Spinal cord (tissue), 10 donors: ENCODE measurements around the gene SLC13A5. TPM values are rescaled to one million over a fixed set of nuclear protein-coding genes. Genes with fewer than 3 reads are reported as not detected.
A peak's percentile ranks its signal among the peaks of the same experiment; 100 is the strongest.
"Not testable (repeated sequence)": the region's sequence is repeated elsewhere in the genome, so short reads cannot be mapped to it uniquely, and the experiment has no call there.

Source experiments
- DNase-seq, 6 donors: peaks; one replicate each; pipeline versions ENCODE4 v3.0.0 to v3.0.0-alpha.2; 2013 to 2015; ENCODE audit warnings: low spot score in 6 of 6, low read depth in 4 of 6
- H3K27ac ChIP-seq: one replicate; pipeline ENCODE4 v1.5.1; 2013; ENCODE audit warnings: low read depth, low read length, control low read depth
- H3K27me3 ChIP-seq: one replicate; pipeline ENCODE4 v1.6.1; 2013; ENCODE audit warnings: low read length; ENCODE audit not compliant: control insufficient read depth, insufficient read depth
- H3K36me3 ChIP-seq: one replicate; pipeline ENCODE4 v1.6.1; 2013; ENCODE audit warnings: low read length; ENCODE audit not compliant: control insufficient read depth, insufficient read depth
- H3K4me1 ChIP-seq: one replicate; pipeline ENCODE4 v1.6.1; 2013; ENCODE audit warnings: low read length; ENCODE audit not compliant: control insufficient read depth, insufficient read depth
- H3K4me3 ChIP-seq: one replicate; pipeline ENCODE4 v1.5.1; 2013; ENCODE audit warnings: low read depth, low read length, control low read depth
- H3K9me3 ChIP-seq: one replicate; pipeline ENCODE4 v1.6.1; 2013; ENCODE audit warnings: low read length; ENCODE audit not compliant: control insufficient read depth, insufficient read depth
- WGBS: methylation state at CpG from one replicate; pipeline ENCODE4 v1.1.5; 2013; ENCODE audit warnings: missing lambda C conversion rate; ENCODE audit not compliant: insufficient coverage; 5-methylcytosine and 5-hydroxymethylcytosine counted together
- polyA plus RNA-seq, 2 donors: library from polyadenylated mRNA; unstranded; fragments of 120-200 nt; gene quantifications; one replicate each; pipeline ENCODE4 v1.2.1, GENCODE V29; 2013; ENCODE audit not compliant: insufficient read length in 2 of 2
- total RNA-seq, 2 donors: library from RNA; depleted of rRNA in 1 of 2; stranded (reverse); fragments of 120-200 nt in 1 of 2; fragments of >200 nt in 1 of 2; gene quantifications; one replicate each; pipeline versions ENCODE4 v1.2.3 to v1.2.4, GENCODE V29; 2013 to 2014
- donor health status: healthy.

Gene SLC13A5
- total and polyA plus RNA-seq, 4 donors = 0.69 to 14.6 (median 6.4) TPM

GRCh38 chr17:6703751-6704150 lies 9.4 kb downstream of the SLC13A5 start:
- Histone ChIP-seq H3K4me3 (no peak overlapping the region), H3K27me3 (no peaks in the 10 kb centered on the region), H3K27ac (no peak overlapping the region), H3K4me1 (no peaks in the 10 kb centered on the region), H3K36me3 (peaks cover 18% of the 10 kb centered on the region), H3K9me3 (no peaks in the 10 kb centered on the region)
- DNase-seq = no peak
- WGBS = 92% methylated on average over 8 of the region's 10 CpGs

DNA sequence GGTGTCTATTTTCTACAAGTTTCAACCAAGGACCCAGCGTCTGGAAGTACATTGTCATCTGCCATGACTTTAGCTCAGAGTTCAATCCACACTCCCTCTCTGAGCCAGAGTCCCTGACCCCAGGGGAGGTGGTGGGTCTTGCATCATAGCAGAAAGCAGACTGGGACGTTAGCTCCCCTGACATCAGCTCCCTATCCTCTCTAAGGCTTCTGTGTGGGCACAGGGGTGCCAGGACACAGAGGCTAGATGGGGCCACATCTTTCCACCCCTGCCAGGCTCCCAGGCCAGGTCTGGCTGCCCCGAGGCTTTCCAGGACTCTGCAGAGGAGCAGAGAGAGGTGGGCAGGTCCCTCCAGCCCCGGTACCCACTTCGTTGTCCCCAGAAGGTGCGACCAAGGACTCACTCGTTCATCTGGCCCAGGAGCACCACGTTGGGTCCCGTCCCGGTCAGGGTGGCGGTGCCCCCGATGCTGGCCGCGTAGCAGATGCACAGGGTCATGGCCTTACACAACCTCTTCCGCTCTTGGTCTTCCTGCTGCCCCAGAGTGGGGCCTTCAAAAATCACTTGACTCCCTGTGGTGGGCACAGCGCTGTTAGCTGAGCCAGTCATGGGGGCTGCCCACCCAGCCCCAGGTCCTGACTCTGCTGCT lies 10.5 kb downstream of the SLC13A5 start:
- Histone ChIP-seq H3K27me3 (no peaks in the 10 kb centered on the region), H3K4me1 (no peaks in the 10 kb centered on the region), H3K4me3 (no peak overlapping the region), H3K9me3 (no peaks in the 10 kb centered on the region), H3K27ac (no peak overlapping the region), H3K36me3 (peaks cover 25% of the 10 kb centered on the region)
- DNase-seq = no peak
- 91% methylated on average over 15 of the region's 16 CpGs for WGBS

DNA sequence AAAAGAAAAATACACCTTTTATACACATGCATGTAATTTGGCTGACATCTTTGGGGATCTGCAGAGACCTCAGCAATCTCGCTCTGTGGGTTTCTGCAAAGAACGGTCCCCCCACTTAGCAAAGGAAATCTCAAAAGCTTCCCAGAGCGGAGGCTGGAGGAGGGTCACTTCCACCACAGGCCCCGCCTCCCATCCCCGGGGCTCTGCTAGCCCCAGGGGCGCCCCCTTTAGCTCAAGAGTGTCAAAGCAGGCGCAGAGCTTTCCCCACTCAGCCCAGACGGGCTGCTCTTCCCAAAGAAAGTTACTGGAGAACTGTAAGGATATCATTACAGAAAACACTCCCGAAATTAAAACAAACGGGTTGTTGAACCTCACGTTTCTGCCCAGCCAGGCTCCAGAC lies 11.4 kb downstream of the SLC13A5 start:
- Histone ChIP-seq H3K27ac (no peak overlapping the region), H3K4me1 (no peaks in the 10 kb centered on the region), H3K36me3 (peaks cover 25% of the 10 kb centered on the region), H3K27me3 (no peaks in the 10 kb centered on the region), H3K9me3 (no peaks in the 10 kb centered on the region), H3K4me3 (no peak overlapping the region)
- DNase-seq = peak in 1 of 6 donors; percentile 20
- 39% methylated on average over 8 of the region's 11 CpGs for WGBS

DNA sequence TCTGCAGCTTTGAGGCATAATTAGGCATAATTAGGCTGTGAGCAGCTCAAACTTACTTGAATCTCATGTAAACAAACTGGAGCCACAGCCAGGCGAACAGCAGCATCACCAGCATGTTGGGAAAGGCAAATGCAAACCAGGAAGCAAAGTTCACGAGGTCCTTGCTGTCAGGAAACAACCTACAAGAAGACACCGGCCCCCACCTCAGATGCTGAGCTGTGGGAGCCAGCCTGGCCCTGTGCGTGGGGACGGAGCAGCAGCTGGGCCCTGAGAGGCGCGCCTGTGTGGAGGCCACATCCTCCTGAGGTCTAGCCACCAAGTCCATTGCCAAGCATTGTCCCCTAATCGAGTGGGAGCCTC lies 12.2 kb downstream of the SLC13A5 start:
- H3K9me3 ChIP-seq = no peaks in the 10 kb centered on the region
- 90% methylated on average over 8 of the region's 8 CpGs for WGBS
- DNase-seq = no peak
- no peaks in the 10 kb centered on the region for H3K4me1 ChIP-seq
- peaks cover 22% of the 10 kb centered on the region for H3K36me3 ChIP-seq
- no peak overlapping the region for H3K4me3 ChIP-seq
- no peak overlapping the region for H3K27ac ChIP-seq
- no peaks in the 10 kb centered on the region for H3K27me3 ChIP-seq

DNA sequence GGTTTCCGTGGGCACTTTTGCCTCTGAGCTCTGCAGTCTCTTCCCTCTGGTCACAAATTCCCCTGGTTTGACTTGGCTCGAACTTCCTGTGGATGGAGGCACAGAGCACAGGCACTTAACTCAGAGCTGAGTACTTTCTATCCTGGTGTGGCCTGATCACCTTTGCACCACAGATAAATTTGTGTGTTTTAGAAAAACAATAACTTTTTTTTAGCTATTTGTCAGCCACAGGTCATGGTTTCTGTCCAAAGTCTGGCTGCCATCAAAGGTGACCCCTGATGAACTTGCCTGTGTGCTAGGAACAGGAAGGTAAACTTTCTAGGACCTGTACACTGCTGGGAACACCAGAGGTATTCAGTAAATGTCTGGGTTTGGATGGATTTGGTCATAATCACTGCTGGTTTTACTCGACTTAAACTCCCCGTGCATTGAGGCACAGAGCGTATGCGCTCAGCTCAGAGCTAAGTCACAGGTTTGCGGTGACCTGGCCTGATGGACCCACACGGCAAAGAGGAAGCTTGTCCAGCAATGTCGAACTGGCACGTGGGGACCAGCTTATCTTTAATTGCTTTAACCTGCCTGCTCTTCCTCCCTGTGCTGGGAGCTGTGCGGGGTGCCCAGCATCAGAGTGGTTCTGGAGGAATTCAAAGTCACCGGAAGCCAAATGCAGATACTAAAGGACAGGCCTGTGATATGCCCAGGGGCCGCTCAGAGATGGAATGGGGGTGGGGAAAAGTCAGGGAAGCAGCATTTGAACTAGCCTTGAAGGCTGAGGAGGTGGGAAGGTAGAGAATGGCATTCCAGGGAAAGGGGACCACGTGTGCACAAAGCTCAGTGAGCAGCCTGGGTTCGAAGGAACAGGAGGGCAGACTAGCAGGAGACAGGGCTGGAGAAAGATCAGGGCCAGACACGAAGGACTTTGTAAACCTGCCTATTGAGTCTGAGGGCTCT lies 12.9 kb downstream of the SLC13A5 start:
- 85% methylated on average over 16 of the region's 16 CpGs for WGBS
- Histone ChIP-seq H3K4me1 (no peaks in the 10 kb centered on the region), H3K4me3 (no peak overlapping the region), H3K36me3 (peaks cover 22% of the 10 kb centered on the region), H3K9me3 (no peaks in the 10 kb centered on the region), H3K27ac (no peak overlapping the region), H3K27me3 (no peaks in the 10 kb centered on the region)
- no peak for DNase-seq

GRCh38 chr17:6698004-6698403 lies 15.2 kb downstream of the SLC13A5 start:
- no peak overlapping the region for H3K27ac ChIP-seq
- no peaks in the 10 kb centered on the region for H3K9me3 ChIP-seq
- DNase-seq = no peak
- H3K27me3 ChIP-seq = no peaks in the 10 kb centered on the region
- no peak overlapping the region for H3K4me3 ChIP-seq
- WGBS = 75% methylated on average over 11 of the region's 11 CpGs
- no peaks in the 10 kb centered on the region for H3K4me1 ChIP-seq
- H3K36me3 ChIP-seq = peaks cover 14% of the 10 kb centered on the region

- WGBS = 88% methylated on average over 5 of the region's 5 CpGs
- Histone ChIP-seq H3K27me3 (no peaks in the 10 kb centered on the region), H3K36me3 (peaks cover 9% of the 10 kb centered on the region), H3K4me1 (no peaks in the 10 kb centered on the region), H3K27ac (no peak overlapping the region), H3K4me3 (no peak overlapping the region), H3K9me3 (no peaks in the 10 kb centered on the region)
- DNase-seq = no peak
Measured at GRCh38 chr17:6696906-6697305, 16.3 kb downstream of the SLC13A5 start.

DNA sequence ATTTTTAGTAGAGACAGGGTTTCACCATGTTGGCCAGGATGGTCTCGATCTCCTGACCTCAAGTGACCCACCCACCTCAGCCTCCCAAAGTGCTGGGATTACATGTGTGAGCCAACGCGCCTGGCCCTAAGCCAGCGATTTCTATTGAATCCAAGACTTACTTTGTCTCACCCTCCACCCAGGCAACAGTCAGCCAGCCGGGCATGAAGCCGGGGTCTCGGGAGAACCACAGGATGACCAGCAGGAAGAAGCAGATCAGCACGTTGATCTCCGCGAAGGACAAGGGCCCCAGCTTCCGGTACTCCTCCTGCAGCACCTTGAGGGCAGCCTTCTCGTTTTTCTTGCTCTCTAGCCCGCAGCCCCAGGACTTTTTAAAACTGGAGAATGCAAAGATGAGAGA lies 17.6 kb downstream of the SLC13A5 start:
- H3K4me3 ChIP-seq = no peak overlapping the region
- WGBS = 81% methylated on average over 13 of the region's 13 CpGs
- no peaks in the 10 kb centered on the region for H3K9me3 ChIP-seq
- DNase-seq = no peak
- H3K27ac ChIP-seq = no peak overlapping the region
- H3K27me3 ChIP-seq = no peaks in the 10 kb centered on the region
- peaks cover 6% of the 10 kb centered on the region for H3K36me3 ChIP-seq
- no peaks in the 10 kb centered on the region for H3K4me1 ChIP-seq

DNA sequence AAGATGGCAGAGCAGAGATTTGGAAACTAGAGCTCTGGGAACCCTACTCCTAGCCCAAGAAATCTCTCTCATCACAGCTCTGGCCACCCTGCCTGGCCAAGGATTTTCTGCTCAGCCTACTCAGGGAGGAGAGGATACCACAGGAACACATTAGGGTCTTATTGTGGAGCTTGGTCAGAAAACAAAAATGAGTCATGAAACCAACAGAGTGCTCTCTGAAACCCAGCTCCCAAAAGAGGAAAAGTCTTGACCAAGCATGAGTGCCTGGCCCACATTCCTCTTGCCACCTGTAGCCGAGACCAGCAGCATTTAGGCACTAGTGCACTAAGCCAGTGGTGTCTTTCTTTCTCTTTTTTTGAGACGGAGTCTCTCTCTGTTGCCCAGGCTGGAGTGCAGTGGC lies 18.1 kb downstream of the SLC13A5 start:
- H3K27ac ChIP-seq = no peak overlapping the region
- 95% methylated on average over 2 of the region's 2 CpGs for WGBS
- no peaks in the 10 kb centered on the region for H3K4me1 ChIP-seq
- H3K4me3 ChIP-seq = no peak overlapping the region
- no peak for DNase-seq
- H3K9me3 ChIP-seq = no peaks in the 10 kb centered on the region
- H3K27me3 ChIP-seq = no peaks in the 10 kb centered on the region
- peaks cover 6% of the 10 kb centered on the region for H3K36me3 ChIP-seq

- not testable (repeated sequence) for H3K27ac ChIP-seq, H3K36me3 ChIP-seq, H3K4me3 ChIP-seq, H3K9me3 ChIP-seq, H3K4me1 ChIP-seq, H3K27me3 ChIP-seq, DNase-seq
- 83% methylated on average over 4 of the region's 6 CpGs for WGBS
Measured at GRCh38 chr17:6691958-6692357, 21.2 kb downstream of the SLC13A5 start.
